DMS114 treated with DMSO at 0.1 percent for 48 hours (cell line): ENCODE data around the gene FARS2.

Source experiments
- DNase-seq: peaks from one replicate; lab custom pipeline; 2025; ENCODE audit not compliant: unreplicated experiment; lab: John Stamatoyannopoulos, UW

Gene FARS2

GRCh38 chr6:5422321-5422915, 161.1 kb downstream of the FARS2 start:
- DNase-seq, result no peak

GRCh38 chr6:5423251-5423650, 161.9 kb downstream of the FARS2 start:
- no peak for DNase-seq

DNA sequence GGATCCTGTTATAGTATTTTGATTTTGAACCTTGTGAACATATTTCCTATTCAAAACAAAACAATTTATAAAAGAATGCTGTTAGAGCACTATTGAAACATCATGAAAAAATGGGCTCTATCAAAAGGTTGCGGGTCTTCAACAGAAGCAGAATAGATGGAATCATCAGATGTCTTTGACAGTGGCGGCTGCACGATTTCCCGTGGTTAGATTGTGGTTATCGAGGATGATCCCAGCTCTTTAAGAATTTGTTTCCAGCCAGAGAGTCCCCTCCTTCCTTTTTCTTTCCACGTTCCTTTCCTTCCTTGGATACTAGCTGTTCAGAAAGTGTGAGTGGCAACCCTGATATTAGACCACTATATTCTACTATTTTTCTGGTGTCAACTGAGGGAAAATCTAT, 163.4 kb downstream of the FARS2 start:
- no peak for DNase-seq

DNA sequence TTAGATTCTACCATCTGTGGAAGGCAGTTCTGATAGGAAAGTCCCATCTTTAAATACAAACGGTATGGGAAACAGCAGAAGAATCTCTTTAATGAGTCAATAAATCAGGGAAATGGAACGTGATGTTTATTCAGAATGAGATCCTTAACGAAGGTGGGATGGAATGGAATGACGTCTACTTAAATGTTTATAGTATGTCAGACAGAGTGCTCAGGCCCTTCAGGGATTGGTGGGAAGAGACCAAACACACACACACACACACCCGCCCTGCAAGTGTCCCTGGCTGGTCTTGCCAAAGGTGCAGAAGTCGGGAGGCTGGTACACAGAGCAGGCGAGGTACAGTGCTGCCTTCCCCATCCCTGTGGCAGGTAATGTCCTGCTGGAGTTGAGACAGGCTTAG, 164.0 kb downstream of the FARS2 start:
- no peak for DNase-seq

DNA sequence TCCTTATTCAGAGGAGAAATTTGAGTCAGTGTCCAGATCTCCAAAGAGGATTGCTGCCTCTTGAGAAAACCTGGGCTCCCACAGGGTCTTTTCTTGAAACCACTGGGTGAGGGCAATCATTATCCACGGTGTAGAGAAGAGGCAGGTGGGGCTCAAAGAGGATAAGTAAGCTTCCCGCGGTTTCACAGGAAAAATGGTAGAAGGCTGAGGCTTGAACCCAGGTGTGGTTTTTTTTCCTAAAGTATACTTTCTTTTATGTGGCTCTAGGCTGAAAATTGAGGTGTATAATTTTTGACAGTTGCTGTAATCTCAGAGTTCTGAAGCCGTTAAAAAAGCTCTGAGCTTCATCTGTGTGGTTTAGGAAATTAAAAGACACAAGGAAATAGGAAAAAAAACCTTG, 164.5 kb downstream of the FARS2 start:
- DNase-seq, result no peak

DNA sequence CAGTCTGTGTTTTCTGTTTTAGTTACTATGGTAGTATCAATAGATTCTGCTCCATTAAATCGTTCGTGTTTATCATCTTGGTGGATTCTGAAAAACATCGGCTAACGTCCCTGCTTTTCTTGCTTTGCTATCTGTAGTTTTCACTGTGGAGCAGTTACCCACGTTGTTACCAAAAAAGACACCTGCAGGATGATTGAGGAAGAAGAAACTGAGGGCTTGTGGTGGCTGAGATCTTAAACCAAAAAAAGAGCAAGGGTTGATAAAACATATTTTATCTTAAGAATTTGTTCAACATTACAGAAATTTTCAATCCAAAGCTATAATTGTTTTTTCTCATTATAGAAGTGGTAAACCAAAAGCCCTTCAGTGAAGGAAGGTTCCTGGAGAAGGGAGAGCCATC, 166.3 kb downstream of the FARS2 start:
- DNase-seq, result no peak

DNA sequence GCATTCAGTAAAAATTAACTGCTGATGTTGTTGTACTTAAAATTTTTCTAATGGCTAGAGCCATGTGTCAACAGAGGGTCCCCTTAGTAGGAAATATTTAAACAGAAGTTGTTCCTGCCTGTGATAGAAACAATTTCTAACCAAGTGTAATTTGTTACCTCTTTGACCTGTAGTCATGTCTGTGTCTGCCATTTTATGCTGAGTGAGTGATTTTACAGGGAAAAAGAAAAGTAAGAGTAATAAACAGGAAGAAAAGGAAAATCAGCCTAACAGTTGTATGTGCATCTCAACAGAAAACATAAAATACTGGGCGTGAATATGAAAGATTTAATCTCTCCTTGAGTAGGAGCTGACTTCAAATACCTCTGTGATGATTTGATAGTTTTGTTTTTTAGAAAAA, 172.0 kb downstream of the FARS2 start:
- no peak for DNase-seq

DNA sequence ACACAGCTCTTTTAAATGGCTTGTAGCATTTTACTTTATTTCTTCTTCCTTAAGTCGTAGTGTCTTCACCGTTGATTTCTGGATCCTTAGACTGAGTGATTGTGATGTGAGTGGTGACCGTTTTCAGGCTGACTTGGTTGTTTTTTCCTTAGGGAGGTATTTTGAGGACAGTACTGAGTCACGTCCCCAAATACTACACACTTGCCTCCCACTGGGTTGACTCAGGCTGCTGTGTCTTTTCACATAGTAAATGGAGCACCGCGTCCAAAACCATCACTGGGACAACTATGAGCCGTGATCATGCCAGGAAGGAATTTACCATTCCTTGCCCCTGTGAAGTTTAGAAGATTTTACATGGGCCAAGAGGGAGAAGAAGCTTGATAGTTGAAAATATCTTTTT, 174.1 kb downstream of the FARS2 start:
- DNase-seq, result no peak

DNA sequence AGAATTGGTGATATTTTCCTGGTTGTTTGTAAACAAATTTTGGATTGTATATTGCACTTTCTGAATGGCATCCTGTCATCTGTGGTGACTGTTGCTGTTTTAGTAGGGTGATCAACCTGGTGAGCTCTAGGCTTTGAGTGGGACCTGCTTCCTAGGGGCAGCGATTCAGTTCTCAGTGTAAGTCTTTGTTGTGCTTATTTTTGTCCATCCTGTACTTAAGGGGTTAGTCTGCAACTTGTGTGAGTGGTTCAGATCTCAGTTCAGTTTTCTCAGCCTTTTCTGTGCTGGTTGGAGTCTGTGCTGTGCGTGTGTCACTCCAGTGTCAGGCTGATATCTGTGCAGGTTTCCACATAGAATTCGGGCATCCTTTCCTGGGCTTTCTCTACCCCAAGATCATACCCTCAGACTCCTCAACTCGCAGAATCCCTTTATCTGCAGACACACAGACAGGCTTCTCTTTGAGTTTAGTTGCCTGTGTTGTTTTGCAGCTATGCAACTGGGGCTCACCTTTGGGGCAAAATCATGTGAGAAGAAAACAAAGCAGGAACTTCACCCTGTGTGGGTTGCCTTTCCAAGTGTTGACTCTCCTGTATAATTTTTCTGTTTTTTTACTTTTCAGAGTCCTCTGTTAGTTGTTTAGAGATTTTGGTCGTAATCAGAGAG, 177.7 kb downstream of the FARS2 start:
- DNase-seq, result no peak

DNA sequence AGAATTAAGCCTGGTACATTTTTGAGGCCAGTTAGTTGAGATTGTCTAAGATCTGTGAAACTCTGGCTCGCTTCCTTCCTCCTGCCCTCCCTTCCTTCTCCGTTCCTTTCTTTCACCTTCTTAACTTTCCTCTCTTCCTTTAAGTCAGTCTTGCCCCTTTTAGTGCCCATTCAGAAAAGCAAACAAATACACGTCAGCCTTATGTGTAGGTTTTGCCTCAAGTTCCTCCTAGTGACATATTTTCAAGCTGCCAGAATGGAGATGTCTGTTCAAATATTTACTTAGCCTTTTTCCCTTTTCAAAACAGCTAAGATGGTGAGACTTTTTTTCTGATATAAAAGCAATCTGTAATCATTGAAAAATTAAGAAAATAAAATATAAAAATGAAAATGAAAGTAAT, 178.4 kb downstream of the FARS2 start:
- no peak for DNase-seq

DNA sequence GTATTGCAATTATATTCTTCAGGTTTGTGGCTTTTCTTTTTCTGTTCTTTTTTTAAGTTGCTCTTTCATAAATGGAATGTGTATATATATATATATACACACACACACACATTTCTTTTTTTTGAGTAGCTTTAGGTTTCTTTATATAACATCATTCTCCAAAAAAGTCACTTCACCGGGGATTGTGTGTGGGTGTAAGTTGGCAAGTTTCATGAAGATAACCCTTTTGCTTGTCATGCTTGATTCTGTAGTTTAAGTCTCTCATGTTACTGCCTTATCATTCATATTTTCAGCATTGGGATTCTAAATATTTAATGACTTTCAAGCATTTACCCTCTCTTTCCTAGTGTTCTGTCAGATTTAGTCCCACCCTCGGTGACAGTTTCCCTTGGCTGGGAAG, 181.0 kb downstream of the FARS2 start:
- no peak for DNase-seq

DNA sequence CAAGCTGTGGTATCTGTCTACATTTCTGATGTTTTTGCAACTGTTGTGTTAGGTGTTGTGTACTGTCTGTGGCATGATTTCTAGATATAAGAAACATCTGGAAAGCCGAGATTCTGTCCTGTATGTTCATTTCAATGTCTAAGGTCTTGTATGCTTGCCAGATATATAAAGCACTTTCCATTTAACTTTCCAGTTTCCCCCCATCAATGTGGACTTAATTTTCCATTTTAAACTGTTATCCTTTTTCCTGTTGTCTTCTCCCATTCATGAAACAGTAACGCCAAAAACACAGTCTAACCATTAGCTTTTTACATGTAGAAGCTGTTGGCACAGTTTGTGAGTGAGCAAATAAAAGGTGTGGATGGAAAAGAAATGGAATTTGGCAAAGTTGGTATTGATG, 181.6 kb downstream of the FARS2 start:
- DNase-seq, result no peak

DNA sequence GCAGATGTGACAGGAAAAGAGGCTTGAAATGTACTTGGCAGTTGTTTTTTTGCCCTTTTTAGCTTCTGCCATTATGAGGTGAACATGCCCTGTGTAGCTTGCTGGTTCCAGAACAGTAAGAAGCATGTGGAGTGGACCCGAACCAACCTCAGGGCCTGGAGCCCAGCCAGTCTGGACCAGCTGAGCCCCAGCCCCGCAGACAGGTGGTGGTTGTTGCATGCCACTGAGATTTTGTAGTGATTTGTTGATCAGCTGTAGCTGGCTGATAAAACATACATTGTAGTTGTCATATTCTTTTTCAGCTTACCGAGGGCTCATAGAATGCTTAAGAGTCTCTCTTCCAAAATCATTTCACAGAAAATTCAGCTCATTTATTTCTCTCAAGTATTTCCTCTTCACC, 182.2 kb downstream of the FARS2 start:
- DNase-seq, result no peak

DNA sequence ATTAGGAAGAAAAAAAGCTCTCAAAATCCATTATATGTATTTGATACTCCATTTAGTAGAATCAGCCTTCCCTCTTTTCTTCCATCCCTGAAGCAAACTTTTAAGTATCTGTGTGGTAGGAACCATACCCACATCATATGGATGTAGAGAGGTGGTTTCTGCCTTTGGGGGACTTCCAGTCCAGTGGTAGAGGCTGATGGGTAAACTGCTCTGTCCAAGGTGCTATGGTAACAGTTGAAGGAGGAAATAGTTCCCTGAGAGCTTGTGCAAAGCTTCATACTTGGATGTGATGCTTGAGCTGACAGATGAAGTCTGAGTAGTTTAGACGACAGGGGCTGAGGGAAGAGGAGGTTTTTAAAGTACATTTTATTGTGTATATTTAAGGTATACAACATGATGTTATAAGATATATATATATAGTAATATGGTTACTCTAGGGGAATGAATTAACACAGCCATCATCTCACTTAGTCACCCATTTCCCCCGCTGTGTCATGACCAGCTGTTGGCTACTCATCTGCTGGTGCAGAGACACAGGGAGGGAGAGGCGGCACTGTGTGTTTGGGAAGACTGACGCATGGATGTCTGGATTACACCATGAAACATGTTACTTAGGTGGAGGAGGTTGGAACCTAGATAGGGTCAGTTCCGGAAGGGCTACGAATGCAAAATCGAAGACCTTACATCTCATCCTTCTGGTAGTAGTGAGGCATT, 185.2 kb downstream of the FARS2 start:
- no peak for DNase-seq

DNA sequence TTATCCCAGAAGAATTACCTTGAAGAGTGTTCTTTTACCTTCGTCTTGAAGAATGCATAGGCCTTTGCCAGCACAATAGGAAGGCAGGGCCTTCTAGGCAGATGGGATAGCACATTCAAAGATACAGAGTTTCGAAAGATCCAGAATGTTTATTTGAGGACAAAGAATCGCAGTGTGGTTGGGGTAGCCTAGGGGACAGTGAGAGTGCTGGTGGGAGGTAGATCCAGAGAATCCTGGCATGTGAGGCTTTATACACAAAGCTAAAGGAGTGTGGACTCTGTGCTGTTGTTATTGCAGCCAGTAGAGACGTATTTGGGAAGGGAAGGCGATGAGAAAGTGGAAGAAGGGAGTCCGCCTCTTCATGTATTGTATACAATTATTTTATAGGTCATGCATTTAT, 186.6 kb downstream of the FARS2 start:
- DNase-seq, result no peak

- DNase-seq, result no peak
These were observed 188.8 kb downstream of the FARS2 start for GRCh38 chr6:5450073-5450472.

DNA sequence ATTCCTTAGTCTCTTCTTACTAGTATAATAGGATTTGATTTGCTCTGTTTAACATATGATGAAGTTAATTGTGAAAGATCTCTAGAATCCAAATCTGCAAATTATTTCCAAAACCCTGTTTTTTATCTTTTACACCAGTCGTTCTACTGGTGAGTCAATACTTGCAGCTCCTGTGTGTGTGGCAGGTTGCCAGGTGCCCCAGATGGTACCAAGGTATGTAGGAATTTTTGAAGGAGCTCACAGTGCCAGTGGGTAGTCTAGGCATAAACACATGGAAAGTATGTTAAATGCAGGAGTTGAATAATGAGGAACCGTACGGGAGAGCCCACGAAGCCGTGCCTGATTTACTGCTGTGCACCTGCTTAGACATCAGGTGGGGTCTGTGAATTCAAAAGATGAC, 192.2 kb downstream of the FARS2 start:
- DNase-seq, result no peak

- DNase-seq, result no peak
These were observed 193.8 kb downstream of the FARS2 start for GRCh38 chr6:5455142-5455541.

GRCh38 chr6:5457041-5457440, 195.7 kb downstream of the FARS2 start:
- no peak for DNase-seq

DNA sequence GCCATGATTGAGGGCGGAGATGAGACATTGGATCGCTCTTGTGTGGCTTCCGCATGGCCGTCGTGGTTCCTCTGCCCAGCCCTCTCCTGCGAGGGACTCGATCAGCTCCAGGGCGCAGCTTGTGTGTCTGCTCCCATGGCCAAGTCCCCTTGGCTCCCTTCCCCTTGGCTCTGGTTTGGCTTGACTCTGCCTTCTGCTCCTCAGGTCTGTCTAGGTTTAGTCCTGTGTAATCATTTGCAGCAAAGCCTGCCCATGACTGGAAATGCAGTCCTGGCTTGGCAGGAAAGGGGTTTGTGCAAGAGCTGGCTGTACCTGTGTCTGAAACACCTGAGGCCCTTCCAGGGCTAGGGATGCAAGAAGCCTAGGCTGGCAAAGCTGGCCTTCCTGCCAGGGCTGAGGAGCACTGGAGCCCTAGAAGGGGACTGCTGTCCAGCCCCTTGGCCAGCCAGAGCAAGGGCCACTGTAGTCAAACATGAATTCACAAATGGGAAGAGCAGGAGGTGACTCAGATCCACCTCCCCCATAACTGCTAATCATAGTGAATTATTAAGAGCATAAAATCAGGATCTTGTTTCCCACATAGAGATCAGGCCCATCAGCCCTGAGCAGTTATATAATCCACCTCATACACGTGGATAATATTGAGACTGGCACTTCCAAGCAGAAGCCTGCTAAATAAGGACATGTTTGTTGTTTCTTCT, 196.8 kb downstream of the FARS2 start:
- DNase-seq, result no peak

DNA sequence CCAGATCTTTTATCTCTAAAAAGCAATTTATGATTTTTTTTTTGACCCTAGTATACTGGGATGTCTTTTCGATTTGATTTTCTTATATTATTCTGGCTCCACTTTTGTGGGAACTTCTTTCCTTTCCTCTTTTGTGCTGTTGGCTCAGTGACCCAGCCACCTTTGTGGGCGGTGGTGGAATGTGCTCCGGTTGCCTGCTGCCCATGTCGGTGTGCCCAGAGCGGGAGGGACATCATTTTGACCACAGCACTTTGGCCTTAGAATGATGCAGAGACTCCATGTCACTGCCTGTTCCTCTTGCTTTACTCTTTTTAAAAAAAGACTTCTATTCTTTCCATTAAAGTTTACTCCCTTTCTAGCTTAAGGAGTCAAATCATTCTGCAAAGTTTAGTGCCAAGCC, 198.0 kb downstream of the FARS2 start:
- no peak for DNase-seq

- no peak for DNase-seq
These were observed 200.1 kb downstream of the FARS2 start for GRCh38 chr6:5461365-5461764.
